ENCODE results near the gene SLC6A4.

DNA sequence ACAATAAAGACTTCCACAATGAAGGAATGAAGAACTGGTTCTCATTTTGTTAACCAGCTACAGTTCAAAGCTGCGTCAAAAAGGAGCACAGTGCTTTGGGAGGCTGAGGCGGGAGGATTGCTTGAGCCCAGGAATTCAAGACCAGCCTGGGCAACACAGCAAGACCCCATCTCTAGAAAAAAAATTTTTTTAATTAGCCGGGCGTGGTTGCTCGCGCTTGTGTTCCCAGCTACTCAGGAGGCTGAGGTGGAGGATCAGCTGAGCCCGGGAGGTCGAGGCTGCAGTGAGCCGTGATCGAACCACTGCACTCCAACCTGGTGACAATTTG lies 764 bp upstream of the SLC6A4 start:
- TF ChIP-seq, protein P1, sequence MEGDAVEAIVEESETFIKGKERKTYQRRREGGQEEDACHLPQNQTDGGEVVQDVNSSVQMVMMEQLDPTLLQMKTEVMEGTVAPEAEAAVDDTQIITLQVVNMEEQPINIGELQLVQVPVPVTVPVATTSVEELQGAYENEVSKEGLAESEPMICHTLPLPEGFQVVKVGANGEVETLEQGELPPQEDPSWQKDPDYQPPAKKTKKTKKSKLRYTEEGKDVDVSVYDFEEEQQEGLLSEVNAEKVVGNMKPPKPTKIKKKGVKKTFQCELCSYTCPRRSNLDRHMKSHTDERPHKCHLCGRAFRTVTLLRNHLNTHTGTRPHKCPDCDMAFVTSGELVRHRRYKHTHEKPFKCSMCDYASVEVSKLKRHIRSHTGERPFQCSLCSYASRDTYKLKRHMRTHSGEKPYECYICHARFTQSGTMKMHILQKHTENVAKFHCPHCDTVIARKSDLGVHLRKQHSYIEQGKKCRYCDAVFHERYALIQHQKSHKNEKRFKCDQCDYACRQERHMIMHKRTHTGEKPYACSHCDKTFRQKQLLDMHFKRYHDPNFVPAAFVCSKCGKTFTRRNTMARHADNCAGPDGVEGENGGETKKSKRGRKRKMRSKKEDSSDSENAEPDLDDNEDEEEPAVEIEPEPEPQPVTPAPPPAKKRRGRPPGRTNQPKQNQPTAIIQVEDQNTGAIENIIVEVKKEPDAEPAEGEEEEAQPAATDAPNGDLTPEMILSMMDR (conservative IDR thresholded peaks at IDR 0.05), result no peak
- no peak for TF ChIP-seq ZFX (IDR thresholded peaks at IDR 0.05)

Data from C4-2B (cell line).